Fibroblast of the conjunctiva (primary cell): ENCODE data around the gene CST6.

Source experiments
- DNase-seq: peaks from one replicate; pipeline ENCODE4 v3.0.0-alpha.2; 2010; ENCODE audit warnings: low read depth

Gene CST6, protein sequence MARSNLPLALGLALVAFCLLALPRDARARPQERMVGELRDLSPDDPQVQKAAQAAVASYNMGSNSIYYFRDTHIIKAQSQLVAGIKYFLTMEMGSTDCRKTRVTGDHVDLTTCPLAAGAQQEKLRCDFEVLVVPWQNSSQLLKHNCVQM

DNA sequence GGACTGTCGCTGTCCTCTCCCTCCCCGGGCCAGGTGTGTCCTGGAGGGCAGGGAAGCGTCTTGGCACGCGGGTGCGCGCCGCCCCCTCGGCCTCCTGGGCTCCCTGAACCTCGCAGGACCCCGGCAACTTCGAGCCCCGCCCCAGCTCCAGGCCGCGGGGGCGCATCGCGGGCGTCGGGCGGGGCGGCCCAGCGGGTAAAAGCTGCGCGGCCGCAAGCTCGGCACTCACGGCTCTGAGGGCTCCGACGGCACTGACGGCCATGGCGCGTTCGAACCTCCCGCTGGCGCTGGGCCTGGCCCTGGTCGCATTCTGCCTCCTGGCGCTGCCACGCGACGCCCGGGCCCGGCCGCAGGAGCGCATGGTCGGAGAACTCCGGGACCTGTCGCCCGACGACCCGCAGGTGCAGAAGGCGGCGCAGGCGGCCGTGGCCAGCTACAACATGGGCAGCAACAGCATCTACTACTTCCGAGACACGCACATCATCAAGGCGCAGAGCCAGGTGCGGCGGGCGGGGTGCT lies at the start of gene CST6:
Gene CST6 (plus strand): TSS at position 224 of the 519 bp plus-strand sequence. CDS start 37 bp downstream, at position 261.
- no peak for DNase-seq

DNA sequence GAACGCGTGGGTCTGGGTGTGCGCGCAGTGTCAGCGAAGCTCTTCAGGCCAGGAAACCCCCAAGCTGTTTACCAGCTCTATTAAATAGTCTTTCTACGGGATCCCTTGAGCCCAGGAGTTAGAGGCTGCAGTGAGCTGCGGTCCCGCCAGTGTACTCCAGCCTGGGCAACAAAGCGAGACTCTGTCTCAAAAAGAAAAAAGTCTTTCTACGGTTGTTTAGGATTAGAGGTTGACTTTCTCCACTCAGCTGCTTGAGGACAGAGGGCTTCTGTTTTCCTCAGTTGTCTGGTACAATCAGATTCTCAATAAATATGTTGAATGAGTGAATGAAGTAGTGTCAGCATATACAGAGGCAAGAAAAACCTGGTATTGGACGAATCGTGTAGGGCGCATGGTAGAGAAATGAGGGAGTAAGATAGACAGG lies 49.7 kb upstream of the CST6 start:
- DNase-seq, result no peak

DNA sequence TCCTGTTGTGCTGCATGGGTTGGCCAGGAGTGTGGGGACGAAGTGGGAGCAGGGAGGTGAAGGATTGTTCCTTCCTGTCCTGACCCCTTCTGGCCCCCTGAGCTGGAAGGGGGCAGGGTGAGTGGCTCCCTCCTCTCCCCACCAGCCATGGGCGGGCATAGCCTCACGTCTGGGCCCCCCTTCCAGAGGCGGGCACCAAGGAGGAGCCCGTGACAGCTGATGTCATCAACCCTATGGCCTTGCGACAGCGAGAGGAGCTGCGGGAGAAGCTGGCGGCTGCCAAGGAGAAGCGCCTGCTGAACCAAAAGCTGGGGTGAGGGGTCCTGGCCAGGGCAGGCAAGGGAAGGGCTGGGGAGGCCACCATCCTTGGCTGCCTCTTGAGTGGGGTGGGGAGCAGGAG lies 46.9 kb upstream of the CST6 start:
- DNase-seq, result no peak

DNA sequence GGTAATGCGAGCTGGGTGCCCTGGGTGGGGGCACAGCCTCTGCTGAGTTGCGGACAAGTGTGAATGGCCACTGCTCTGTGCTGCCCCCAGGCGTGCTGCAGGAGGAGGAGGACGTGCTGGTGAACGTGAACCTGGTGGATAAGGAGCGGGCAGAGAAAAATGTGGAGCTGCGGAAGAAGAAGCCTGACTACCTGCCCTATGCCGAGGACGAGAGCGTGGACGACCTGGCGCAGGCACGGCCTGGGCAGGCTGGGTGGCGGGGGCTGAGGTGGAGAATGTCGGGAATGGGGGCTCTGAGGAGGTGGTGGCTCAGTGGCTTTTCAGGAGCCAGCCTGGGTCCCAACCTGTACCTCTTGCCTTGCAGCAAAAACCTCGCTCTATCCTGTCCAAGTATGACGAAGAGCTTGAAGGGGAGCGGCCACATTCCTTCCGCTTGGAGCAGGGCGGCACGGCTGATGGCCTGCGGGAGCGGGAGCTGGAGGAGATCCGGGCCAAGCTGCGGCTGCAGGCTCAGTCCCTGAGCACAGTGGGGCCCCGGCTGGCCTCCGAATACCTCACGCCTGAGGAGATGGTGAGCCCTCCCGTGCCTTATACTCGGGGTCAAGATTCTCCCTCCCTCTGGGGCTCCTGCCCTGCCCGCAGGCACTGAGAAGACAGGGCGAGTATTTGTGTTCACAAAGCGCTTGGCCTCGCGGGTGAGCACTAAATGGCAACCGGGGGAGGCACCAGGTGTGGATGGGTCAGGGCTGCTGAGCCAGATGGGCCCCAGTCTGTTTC lies 45.6 kb upstream of the CST6 start:
- DNase-seq, result no peak

DNA sequence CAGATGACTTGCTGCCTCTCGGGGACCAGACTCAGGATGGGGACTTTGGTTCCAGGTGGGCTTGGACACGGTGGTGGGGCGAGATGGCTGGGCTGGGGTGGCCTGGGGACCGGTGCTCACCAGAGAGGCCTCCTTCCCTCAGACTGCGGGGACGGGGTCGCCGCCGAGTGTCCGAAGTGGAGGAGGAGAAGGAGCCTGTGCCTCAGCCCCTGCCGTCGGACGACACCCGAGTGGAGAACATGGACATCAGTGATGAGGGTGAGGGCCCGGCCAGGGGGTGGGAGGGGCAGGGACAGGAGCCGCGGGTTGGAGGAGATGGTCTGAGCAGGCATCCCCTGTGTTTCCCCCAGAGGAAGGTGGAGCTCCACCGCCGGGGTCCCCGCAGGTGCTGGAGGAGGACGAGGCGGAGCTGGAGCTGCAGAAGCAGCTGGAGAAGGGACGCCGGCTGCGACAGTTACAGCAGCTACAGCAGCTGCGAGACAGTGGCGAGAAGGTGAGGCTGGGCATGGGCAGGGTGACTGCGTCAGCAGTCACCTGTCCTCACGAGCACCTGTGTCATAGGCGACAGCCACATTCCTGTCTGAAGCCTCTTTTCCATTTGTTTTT lies 44.4 kb upstream of the CST6 start:
- no peak for DNase-seq

DNA sequence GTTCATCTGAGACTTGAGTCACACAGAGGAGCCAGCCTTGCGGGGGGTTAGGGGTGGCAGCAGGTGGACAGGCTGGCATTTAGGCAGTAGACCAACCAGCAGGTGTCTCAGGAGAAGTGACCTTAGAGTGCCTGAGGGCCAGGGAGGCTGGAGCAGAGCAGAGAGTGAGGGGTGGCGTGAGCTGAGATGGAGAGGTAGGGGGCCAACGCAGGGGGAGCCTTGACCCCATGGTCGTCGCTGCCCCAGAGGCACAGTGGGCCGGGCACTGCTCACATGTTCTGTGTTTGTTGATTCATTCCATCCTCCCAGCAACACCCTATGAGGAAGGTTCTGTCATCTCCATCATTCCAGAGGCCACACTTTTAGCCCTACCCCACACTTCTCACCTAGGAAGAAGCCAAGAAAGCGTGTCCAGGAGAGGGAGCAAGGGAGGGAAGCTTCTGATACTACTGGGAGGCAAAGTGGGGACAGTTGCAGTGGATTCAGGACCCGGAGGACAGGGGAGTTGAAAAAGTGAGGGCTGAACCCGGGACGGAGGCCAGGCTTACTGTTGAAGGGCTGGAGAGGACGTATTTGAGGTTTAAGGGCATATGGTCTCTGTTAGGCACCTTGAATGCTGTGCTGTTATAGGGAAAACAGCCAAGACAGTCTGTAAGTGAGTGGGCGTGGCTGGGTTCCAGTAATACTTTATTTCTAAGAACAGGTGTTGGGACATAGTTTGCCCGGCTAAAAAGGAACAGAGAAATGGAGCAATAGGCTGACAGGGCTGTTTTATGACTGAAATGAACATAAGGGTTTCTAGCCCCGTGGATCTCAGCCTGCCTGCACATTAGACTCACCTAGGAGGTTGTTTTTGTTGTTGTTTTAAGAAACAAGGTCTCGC lies 43.0 kb upstream of the CST6 start:
- no peak for DNase-seq

DNA sequence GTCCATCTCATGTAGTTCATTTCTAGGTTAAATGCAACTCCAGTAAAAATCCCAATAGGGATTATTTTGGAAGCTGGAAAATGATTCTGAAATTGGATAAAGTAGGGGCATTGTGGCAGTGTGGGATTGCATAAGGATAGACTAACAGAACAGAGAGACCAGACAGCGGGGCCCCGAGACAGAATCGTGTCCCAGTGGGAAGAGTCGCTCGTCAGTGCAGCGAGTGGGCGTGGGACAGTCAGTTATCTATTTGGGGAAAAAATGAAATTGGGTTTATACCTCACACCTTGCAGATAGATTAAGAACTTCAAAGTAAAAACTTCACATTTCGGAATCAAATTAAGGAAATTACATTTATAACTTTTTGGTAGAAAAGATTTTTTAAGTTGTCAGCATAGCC lies 39.7 kb upstream of the CST6 start:
- no peak for DNase-seq

DNA sequence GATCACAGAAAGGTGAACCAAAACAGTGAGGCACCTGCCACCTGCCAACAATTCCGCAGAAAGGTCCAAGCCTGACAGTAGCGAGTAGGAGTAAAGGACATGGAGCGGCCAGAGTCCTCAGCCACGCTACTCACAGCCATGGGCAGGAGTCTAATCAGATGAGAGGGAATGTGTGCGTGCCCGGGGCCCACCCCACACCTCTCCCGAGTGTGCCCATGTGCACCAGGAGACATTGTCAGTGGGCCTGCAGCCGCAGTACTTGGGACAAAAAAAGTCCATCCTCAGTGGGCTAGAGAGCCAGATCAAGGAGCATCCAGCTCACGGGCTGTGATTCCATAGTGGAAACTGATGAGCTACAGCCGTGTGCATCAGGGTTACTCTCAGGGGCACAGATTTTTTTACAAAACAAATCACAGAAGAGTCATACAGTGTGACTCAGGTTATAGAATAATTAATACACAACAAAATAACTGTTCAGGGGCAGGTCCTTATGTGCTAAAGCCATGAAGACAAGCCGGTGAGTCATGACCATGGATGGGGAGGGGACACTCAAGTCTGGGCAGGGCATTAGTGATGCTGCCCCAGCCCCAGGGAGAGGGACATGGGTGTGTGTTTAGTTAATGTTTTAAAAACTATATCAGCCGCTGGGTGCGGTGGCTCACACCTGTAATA lies 38.2 kb upstream of the CST6 start:
- no peak for DNase-seq

DNA sequence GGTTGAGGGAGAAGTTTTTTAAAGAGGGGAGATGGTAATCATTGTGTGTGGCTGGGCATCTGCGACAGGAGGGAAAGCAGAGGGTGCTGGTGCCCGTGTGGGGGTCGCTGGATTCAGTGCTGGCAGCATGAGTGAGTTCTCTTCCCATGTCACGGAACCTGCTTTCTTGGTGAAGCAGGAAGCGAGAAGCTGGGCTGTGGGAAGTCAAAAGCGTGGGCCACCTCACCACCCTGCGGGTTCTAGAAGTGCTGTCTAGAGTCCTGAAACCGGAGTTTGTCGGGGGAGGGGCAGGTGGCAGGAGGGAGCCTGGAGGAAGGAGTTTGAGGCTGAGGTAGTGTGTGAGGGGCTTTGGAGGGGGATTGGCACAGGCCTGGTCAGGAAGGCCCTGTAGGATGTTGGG lies 36.0 kb upstream of the CST6 start:
- DNase-seq, result no peak

DNA sequence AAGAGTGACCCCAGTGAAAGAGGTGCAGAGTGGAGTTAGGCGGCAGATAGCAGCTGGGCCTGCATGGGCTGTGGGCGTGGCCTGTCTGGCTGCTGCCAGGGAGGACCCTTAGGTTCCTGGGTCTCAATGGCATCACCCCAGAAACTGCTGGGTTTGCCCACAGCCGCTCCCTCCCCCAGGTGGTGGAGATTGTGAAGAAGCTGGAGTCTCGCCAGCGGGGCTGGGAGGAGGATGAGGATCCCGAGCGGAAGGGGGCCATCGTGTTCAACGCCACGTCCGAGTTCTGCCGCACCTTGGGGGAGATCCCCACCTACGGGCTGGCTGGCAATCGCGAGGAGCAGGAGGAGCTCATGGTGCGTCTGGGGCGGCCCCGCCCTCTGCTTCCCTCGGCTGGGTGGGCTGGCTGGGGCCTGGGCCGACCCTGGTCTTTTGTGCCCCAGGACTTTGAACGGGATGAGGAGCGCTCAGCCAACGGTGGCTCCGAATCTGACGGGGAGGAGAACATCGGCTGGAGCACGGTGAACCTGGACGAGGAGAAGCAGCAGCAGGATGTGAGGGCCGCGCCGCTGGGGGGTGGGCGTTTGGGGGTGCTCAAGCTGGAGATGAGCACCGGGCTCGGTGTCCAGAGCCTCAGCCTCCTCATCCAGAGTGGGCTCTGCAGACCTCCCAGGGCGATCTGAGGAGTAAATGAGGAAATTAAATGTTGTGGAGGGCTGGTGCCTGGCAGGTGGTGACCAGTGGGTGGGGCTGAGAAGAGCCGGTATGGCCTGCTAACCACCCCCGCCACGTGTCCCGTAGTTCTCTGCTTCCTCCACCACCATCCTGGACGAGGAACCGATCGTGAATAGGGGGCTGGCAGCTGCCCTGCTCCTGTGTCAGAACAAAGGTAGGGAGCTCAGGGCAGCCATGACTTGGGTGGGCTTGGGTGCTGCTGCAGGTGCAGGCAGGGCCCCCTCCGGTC lies 35.3 kb upstream of the CST6 start:
- DNase-seq, result no peak

DNA sequence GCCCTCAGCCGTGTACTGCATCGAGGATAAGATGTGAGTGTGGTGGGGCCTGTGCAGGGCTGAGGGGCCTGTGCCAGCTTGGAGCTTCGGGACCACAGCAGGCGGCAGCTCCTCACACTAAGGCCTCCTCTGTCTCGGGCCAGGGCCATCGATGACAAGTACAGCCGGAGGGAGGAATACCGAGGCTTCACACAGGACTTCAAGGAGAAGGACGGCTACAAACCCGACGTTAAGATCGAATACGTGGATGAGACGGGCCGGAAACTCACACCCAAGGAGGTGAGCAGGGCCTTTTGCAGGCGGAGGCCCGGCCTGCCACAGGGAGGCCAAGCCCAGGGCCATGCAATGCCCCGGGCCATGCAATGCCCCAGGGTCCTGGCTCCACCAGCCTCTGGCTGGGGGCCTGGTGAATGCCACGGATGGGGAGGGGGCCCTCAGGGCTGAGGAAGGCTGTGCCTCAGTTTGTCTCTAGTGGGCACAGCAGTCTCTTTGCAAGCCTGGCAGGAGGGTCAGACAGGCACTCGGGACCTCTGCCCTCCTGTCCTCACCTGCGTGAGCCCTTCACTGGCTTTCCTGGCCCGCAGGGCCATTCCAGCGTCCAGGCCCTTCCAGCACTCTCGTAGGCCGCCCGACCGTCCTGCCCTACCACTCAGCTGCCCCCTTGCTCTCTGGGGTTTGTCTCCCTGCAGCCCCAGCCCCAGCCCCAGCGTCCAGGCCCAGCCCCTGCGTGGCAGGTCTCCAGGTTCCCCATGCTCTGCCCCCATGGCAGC lies 34.0 kb upstream of the CST6 start:
- no peak for DNase-seq

DNA sequence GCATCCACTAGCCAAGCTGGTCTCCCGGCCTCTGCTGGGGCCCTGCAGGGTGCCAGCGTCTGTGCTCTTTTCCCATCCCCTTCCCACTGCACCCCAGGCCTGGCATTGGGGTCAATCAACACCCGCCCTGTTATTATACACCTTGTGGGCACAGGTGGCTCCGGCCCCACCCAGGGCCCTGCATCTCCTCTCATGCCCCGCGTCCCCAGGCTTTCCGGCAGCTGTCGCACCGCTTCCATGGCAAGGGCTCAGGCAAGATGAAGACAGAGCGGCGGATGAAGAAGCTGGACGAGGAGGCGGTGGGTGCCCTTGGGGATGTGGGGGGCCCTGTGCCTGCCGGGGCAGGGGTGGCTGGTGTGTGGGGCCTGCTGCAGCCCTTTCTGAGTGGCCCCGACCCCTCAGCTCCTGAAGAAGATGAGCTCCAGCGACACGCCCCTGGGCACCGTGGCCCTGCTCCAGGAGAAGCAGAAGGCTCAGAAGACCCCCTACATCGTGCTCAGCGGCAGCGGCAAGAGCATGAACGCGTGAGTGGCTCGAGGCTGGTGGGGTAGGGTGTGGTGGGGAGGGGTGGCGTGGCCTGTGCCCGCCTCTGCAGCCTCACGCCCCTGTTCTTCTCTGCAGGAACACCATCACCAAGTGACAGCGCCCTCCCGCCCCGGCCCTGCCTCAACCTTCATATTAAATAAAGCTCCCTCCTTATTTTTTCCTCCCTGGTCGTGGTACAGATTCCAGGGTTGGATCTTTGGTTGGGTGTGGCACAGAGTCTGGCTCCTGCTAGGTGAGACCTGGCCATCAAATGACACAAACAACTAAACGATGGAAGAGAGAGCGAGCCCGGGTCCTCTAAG lies 33.2 kb upstream of the CST6 start:
- DNase-seq, result no peak

DNA sequence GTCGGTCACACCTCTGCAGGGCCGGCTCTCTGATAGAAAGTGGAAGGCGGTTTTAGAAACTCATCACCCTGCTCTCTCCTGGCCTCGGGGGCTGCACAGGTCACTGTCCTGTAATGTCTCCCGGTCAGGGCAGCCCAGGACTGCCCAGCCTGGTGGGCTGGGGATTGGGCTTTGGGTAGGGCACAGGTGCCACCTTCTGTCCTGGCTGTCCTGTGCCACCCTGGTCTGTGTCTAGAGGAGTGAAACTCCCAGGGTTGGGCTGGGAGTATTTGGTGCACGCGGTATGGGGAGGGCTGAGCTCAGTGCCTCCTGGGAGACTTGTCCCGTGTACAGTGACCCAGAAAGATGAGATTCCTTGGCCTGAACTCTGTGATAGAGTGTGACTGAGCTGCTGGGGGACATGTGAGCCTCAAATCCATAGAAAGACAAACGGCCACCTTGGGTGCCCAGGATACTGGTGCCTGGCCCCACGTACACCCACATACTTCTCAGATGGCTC lies 32.5 kb upstream of the CST6 start:
- DNase-seq, result no peak

DNA sequence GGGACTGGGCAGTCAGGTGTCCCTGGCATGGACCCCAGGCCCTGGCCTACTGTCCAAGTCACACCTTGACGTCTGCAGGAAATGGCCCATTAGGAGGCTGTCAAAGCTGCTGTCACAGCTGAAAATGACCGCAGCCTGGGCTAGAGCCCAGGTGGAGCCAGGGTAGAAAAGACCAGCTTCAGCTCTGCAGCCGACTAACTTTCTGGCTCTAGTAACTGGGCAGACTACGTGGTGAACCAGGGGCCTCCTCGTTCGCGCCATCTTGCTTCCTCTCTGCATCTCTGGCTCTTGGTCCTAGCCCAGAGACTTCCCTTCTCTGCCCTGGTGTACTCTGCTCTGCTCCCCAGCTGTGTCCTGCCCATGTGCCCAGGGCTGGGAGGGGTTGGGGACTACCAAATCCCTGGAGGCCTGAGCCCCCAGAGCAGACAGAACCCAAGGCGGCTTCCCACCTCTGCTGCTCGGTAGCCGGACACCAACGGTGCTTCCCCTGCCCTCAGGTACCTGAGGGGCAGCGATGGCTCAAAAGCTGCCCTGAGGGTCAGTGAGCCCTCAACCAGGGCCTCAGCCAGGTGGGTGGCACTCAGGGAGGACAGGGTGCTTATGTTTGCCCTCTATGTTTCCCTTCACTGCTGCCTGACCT lies 30.6 kb upstream of the CST6 start:
- DNase-seq, result no peak

DNA sequence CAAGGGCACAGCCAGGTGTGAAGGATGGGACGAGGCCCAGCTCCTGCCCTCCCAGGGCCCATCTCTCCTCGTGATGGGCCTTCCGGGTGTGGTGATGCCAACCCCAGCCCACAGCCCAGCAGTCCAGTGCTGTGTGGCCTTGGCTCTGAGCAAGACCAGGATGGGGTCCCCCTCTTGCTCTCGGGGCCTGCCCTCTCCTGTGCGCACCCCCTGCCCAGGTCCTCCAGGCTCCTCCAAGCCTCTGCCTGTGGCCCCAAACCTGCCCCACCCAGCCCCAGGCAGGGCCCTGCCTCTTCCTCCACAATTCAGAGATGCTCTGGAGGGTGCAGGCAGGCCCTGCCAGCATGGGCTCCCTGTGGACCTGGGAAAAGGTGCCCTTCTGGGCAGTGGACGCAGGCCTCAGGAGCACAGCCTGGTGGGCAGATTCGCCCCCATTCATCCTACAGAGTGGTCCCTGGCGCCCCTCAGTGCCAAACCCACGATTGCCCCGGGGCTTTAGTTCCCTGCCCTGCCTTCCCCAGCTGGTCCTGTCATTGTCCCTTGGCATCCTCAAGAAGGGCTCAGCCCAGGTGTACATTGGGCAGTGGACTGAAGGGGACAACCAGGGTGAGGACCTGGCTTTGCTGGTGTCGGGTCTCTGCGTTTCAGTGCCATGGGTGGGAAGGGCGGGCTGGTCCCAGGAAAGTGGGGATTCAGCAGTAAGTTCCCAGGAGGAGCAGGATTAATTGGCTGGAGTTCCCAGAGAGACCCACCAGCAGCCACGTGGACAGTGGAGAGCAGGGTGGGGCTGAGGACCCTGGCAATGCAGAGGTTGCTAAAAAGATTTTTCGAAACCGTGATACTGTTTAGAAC lies 29.6 kb upstream of the CST6 start:
- no peak for DNase-seq

DNA sequence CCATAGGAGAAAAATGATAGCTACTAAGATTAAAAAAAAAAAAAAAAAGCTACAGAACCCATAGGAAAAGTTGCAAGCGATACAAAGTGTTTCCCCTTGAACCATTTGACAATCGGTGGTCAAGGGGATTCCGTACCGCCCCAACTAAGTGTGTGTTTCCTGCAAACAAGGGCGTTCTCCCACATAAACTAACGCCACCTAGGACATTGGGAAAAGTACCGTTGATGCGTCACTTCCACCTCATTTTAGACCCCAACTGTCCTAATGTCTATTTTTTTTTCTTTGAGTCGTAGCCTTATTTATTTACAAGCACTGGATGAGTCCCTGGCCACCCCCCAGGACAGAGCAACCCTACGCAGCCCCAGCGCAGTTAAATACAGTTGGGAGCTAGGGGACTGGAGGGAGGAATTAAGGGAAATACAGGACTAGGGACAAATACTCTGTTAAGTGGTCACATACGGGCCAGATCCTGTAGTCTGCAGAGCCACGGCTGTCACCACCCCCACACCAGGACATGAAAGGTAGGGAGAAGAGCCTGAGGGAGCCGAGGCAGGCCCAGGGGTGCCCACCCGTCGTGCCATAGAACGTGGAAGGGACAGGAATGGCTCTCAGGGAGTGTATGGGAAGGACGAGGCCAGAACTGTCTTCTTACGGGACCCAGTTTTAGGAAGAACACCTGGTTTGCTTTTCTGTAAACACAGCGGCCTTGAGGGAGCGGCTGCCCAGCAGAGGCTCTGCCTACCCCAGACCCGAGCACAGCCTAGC lies 28.8 kb upstream of the CST6 start:
- no peak for DNase-seq
